Endothelial cell of umbilical vein (primary cell): ENCODE data around the gene EIF2S2.

Source experiments
- POLR2A ChIP-seq: IDR thresholded peaks from 2 replicates; pipeline ENCODE4 v1.6.1; 2012; ENCODE audit warnings: low read depth, mild to moderate bottlenecking, control low read depth, low read length
- TF ChIP-seq, protein P1 (sequence below), 2 donors: IDR thresholded peaks; 1 replicate in 1 of 2; 2 replicates in 1 of 2; pipeline ENCODE4 v1.5.1; 2011; ENCODE audit warnings: low read length in 2 of 2, mild to moderate bottlenecking in 2 of 2, moderate library complexity in 2 of 2, control low read depth in 1 of 2, inconsistent platforms in 1 of 2, low read depth in 1 of 2; ENCODE audit not compliant: insufficient read depth in 1 of 2; ENCODE audit errors: extremely low read depth in 1 of 2

DNA sequence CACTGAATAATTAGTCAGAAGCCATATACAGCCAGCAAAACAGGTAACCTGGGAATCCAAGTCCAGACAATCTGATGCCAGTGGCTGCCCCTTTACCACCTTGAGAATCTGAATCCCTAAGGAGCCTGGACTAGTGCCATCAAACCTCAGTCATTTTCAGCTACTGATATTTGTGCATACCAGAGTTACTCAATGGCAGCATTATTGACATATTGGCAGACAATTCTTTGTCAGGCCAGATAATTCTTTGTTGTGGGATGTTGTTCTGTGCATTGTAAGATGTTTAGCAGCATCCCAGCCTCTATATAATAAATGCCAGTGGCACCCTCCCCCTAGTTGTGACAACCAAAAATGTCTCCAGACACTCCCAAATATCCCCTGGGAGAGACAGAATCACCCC is 3.2 kb upstream of the EIF2S2 start:
- TF ChIP-seq, protein P1, sequence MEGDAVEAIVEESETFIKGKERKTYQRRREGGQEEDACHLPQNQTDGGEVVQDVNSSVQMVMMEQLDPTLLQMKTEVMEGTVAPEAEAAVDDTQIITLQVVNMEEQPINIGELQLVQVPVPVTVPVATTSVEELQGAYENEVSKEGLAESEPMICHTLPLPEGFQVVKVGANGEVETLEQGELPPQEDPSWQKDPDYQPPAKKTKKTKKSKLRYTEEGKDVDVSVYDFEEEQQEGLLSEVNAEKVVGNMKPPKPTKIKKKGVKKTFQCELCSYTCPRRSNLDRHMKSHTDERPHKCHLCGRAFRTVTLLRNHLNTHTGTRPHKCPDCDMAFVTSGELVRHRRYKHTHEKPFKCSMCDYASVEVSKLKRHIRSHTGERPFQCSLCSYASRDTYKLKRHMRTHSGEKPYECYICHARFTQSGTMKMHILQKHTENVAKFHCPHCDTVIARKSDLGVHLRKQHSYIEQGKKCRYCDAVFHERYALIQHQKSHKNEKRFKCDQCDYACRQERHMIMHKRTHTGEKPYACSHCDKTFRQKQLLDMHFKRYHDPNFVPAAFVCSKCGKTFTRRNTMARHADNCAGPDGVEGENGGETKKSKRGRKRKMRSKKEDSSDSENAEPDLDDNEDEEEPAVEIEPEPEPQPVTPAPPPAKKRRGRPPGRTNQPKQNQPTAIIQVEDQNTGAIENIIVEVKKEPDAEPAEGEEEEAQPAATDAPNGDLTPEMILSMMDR (IDR thresholded peaks at IDR 0.05; ENCODE audit: extremely low read depth in 1 of 2, insufficient read depth in 1 of 2, low read depth in 1 of 2, low read length in 2 of 2), result no peak
- TF ChIP-seq POLR2A, result no peak
